ENCODE measurements around the gene ELP4.

Gene ELP4

DNA sequence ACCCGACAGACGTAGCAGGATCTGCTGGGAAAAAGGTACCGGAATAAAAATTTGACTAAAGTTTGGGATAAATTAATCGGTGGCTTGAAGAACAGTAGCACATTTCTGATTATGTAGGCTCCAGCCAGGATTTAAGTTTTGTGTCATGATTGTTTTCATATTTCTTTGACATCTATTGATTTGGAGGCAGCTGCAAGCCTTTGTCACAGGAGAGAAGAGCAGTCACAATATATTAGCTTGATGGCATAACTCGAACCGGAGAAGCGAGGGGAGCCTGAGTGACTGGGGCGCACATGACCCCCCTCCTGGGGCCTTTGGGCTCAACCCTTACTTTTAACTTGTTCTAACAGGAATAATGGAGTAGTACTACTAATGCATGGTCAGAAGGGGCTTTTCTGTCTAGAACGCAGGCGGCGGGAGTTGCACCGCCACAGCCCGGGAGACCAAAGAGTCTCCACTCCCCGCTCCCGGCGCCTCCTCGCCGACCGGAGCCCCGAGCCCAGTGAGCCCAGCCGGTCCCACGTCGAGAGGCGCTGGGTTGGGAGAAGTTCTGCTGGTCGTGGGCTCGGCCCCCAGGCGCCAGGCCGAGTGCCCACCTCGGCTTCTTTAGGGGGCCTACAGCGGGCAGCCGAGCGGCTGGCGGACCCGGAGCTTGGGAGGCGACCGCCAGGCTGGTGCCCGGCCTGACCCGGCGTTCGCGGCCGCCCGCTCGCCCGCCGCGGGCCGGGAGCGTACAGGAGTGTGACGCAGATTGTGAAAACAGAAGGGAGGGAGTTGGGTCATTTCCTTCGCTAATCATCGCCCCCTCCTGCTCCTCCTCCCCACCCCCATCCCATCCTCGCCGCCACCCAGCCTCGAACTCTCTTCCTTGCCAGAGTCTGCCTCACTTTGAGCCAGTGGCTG lies 317.2 kb downstream of the ELP4 start:
- DNase-seq: no peak

DNA sequence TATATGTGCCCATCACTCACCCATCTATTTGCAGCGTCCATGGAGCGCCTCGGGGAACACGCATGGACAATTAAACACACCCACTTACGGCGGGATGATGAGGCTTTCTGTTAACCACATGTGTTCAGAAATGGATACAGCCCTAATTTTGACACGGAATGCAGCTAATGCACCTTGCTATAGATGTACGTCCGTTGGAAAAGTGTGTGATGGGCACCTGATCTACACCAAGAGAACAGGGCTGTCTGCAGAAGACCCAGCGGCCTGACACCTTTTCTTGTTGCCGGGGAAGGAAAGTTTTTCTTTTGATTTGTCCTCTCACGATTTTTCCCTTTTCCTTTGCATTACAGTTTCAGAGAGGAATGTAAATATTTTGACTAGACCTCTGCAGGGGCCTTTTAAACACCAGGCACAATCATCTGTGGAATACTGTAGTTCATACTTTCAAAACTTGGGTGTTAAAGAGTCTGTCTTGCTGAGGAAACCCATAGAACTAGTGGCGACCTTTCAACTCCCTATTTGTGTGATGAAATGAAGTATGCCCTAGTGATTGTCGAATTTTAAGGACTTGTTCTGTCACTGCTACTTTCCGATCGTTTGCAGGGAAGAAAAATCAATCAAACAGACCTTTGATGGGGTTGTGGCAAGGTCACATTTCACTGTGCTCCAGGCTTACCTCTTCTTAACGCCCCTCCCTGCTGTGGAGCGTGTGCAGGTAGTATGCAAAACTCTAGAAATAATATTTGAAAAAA lies 318.1 kb downstream of the ELP4 start:
- no peak for DNase-seq

DNA sequence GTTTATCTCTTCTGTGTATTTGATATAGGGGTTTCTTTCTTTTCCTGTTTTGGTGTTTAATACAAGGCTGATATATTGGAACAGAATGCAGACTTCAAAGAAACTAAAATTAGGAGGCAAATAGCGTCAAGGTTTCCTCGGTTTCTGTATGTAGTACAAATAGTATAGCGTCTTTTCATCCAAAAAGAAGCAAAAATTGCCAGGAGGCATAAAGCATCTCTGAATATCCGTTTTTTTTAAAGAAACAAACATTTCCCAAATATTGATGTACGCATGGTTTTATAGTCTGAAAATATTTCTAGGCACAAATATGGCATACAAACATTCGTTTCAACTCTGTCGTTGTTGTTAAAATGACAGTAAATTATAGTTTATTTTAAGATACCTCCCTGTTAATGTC lies 318.6 kb downstream of the ELP4 start:
- DNase-seq: no peak

DNA sequence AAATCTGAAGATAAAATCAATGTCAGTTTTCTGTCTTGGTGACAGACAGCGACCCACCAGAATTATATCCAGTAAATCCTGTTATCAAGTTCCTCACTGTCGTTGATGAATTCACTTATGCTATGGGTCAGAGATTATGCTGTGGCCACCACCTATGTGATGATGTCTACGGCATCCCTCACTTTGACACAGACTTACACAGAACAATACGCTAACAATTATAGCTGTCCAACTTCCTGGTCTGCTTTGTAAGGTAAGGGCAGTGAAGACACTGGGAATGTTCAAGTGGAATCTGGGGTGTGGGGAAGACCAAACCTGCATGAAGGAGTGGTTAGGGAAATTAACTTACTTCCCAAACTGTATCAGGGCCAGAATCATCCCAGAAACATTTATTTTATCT lies 320.8 kb downstream of the ELP4 start:
- DNase-seq: no peak

DNA sequence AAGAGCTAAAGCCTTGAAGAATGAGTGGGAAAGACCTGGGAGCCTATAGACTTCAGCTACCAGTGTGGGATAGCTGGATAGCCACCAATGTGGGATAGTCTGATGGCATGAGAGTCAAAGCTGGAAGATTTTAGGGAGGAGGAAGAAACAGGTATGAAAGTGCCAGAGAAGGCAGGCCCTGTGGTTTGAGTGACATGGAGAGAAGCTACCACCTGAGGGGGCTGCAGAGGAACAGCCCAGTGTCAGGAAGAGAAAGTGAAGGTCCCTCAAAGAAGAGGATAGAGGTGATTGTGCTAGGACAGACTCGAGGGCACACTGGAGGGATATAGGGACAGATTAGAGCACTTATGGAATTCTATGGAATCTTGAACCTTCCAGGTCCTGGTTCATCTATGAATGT lies 324.7 kb downstream of the ELP4 start:
- DNase-seq: no peak
